Cerebellar nuclear complex (tissue), 1 donor: ENCODE measurements around the gene METRN.

Source experiments
- DNase-seq, 2 experiments: peaks; one replicate each; lab custom pipeline; 2025; lab: John Stamatoyannopoulos, UW

METRN gene

DNA sequence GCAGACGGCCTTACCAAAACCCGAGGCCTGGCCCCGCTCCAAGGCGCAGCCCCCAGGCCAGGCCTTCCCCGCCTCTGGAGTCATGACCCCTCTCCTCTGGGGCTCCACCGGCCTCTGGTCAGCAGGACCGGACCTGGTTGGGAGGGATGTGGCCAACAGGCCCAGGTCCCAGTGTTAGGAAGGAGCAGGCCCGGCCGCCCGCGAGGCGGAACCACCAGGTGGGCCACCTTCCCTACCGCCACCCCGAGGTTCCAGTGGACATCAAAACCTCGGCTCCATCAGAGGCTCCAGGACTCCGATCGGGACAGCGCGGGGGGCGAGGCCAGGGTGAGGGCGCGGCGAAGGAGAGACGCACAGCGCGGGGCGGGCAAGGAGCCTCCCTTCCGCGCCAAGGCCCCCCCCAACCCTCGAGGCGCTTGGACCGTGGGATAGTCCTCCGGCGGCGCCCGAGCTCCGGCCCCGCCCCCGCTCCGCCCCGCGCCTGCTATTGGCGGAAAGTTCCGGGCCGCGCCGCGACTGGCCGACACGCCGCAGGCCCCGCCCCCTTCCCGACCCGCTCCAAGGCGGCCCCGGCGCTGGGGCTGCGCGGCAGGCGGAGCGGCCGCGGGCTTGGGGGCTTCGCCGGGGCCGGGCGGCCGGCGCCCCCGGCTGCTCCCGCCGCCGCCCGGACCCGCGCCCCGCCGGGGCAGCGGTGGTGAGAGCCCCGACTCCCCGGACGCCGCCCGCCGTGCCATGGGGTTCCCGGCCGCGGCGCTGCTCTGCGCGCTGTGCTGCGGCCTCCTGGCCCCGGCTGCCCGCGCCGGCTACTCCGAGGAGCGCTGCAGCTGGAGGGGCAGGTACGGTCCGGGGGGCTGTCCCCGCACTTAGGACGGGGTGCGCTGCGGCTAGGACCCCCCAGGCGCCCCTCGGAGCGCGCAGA is at the start of gene METRN:
TSS of gene METRN (plus strand) at position 561 of the 919 bp plus-strand sequence. CDS start at position 733, 172 bp downstream.
- DNase-seq, result no peak

- no peak for DNase-seq
Observed at GRCh38 chr16:666572-666971, 48.3 kb upstream of the METRN start.

DNA sequence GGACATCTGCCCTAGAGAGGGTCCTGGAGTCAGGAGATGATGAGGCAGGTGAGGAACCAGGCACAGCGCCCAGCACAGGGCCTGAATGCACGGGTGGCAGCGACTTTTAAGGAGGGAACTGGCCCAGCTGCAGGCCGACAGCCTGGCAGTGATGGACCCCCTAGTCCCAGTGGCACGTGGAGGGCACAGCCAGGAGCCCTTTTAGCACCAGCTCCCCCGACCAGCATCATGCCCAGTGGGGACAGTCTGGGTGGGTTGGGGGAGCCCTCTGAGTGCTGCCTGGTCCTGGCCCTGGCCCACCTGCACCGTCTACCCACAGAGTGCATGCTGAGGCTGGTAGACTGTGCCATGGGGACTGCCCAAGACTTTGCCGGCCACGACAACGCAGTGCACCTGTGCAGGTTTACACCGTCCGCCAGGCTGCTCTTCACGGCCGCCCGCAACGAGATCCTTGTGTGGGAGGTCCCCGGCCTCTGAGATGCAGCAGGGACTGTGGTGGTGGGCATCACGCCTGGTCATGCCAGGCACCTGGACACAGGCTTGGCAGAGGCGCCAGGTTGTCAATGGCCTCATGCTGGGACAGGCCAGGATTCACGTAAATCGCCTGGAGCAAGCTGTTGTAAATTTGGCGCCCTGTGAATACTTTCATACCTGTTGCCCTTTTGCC is 47.7 kb upstream of the METRN start:
- DNase-seq, result no peak

DNA sequence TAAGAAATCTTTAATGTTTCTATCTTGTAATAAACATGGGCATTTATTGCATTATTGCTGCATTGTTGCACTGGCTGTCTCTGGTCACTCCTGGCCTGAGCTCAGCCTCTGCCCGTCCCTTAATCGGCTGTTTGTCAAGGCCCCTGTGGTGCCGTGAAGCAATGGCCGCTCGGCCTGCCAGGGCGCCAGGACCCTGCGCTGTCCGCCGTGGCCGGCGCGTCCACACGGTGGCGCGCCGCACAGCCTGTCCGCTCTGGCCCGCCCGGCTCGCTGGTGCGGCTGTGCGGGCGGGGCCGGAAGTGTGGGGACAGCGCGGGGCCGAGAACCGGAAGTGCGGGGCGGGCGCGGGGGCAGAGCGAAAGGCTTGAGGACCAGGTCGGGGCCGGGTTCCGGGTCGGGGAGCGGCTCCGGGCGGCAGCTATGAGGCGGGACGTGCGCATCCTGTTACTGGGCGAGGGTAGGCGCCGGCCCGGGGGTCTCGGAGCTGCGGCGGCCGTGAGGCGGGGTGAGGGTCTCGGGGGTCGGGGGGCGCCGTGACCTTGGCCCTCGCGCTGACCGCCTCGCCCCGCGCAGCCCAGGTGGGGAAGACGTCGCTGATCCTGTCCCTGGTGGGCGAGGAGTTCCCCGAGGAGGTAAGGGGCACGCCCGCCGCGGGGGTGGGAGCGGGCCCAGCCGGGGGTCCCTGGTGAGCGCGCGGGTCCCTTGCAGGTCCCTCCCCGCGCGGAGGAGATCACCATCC is 47.0 kb upstream of the METRN start, which contains the start of gene RHOT2:
TSS of gene RHOT2 (plus strand) at position 353 of the 739 bp plus-strand sequence. CDS start at position 421, 68 bp downstream.
- DNase-seq, result peak; percentile 61 to 67

GRCh38 chr16:668519-669171 is 46.3 kb upstream of the METRN start:
- no peak for DNase-seq

- no peak for DNase-seq
Observed at GRCh38 chr16:669666-670065, 45.3 kb upstream of the METRN start.

DNA sequence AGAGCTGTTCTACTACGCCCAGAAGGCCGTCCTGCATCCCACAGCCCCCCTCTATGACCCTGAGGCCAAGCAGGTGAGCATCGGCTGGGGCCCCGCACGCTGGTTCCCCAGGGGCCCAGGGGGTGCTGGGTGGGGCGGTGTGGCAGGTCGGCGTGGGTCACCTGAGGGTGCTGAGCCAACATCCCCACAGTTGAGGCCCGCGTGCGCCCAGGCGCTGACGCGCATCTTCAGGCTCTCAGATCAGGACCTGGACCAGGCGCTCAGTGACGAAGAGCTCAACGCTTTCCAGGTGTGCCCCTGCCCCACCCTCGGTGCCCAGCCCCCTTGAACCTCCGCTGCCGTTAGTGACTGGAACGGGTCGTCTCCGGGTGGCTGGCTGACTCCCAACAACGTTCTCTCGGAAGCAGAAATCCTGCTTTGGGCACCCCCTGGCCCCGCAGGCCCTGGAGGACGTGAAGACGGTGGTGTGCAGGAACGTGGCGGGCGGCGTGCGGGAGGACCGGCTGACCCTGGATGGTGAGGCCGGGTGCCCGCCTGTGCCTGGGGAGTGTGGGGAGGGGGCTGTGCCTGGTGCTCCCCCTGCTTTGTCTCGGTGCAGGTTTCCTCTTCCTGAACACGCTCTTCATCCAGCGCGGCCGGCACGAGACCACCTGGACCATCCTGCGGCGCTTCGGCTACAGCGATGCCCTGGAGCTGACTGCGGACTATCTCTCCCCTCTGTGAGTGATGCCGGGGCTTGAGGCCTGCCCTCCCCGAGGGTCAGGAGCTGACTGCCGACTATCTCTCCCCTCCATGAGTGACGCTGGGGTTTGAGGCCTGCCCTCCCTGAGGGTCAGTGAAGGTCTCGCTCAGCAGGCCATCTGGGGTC is 44.2 kb upstream of the METRN start:
- no peak for DNase-seq

- no peak for DNase-seq
Observed at GRCh38 chr16:671353-672131, 43.4 kb upstream of the METRN start.

- DNase-seq, result no peak
Observed at GRCh38 chr16:672371-672770, 42.5 kb upstream of the METRN start.

GRCh38 chr16:672851-673250 is 42.1 kb upstream of the METRN start:
- DNase-seq, result no peak

GRCh38 chr16:673399-673991 is 41.4 kb upstream of the METRN start:
- DNase-seq, result no peak

DNA sequence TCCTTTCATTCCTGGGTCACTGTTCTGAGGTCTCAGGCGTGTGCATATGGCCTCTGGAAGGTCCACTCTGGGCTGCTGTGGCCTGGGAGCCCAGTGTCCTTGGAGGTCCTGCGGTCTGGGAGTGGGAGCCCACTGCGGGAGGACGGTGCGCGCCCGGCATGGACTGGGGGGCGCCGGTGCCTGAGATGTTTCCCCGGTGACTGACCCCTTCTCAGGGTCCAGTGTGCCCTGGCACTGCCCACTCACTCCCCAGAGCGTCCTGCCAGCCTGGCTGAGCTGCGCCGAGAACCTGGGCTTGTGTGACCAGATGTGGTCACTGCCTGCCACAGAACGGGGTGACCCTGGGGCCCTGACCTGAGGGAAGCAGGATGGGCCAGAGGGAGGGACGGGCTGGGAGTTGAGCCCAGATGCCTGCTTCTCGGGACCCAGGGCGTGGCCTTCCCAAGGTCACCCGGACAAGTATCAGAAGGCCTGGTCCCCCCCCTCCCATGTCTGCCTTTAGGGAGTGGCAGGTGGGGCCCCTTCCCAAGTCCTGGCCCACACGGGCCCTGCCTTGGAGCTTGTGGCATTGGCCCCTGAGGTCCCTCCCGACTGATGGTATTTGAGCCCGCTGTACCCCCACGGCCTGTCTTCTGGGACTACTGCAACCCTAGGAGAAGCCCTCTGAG is 40.6 kb upstream of the METRN start:
- DNase-seq, result no peak

DNA sequence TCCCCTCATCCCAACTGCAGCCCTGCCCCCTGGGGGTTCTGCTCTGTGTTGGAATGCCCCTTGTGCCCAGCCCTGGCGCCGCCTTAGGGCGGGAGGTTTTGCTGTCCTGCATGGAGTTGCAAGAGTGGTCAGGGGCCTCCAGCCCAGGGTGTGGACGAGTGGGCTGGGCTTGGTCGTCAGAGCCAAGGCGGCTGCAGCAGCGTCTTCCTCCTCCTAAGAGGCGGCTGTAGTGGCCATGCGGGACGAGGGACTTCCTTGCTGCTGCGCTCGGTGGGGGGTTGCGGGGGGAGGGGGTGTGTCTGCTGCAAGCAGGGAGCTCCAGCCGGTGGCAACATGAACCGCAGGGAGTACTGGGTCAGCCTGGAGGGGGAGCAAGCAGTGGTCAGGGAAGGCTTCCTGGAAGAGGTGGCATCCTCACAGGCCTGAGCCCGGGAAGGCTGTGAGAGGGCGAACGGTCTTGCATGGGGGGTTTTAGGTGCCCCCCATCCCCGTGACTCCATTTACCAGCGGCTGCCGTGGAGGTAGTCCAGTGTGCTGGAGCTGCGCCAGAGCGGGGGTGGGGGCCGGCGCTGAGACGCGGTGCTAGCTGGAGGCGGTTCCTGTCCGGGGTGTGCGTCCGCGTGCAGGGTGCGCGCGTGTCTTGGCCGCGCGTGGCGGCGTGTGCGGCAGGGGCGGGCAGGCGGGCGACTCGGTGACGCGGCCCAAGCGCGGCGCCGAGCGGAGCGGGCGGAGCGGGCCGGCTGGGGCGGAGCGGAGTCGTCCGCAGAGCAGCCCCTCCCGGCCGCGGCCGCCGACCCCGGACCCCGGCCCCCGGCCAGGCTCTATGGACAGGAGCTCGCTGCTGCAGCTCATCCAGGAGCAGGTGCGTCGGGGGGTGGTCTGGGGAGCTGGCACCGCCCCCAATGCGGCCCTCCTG is 39.7 kb upstream of the METRN start, which contains the start of gene RHBDL1:
TSS of gene RHBDL1 (plus strand) at position 704 of the 916 bp plus-strand sequence. CDS start at position 824, 120 bp downstream.
- DNase-seq, result no peak

DNA sequence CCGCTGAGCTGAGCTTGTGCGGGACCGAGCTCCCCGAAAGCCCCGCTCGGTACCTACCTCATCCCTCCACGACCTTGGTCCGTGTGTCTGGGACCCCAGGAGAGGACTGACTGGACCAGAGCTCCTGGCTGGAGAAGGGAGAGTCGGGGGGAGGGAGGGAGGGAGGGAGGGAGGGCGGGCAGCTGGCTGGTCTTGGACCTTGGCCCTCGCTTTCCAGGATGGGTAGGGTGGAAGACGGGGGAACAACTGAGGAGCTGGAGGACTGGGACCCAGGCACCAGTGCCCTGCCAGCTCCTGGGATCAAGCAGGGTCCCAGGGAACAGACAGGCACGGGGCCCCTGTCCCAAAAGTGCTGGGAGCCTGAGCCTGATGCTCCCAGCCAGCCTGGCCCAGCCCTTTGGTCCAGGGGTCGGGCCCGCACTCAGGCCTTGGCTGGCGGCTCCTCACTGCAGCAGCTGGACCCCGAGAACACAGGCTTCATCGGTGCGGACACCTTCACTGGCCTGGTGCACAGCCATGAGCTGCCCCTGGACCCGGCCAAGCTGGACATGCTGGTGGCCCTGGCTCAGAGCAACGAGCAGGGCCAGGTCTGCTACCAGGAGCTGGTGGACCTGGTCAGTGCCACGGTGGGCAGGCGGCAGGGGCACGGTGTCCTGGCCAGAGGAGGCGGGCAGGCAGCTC is 38.9 kb upstream of the METRN start:
- no peak for DNase-seq

DNA sequence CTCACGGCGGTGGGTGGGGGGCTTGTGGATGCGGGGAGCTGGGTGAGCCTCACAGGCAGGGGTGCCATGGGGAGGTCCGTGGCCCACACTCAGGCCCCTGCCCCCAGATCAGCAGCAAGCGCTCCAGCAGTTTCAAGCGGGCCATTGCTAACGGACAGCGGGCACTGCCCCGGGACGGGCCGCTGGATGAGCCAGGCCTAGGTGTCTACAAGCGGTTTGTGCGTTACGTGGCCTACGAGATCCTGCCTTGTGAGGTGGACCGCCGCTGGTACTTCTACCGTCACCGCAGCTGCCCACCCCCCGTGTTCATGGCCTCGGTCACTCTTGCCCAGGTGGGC is 38.4 kb upstream of the METRN start:
- DNase-seq, result no peak

DNA sequence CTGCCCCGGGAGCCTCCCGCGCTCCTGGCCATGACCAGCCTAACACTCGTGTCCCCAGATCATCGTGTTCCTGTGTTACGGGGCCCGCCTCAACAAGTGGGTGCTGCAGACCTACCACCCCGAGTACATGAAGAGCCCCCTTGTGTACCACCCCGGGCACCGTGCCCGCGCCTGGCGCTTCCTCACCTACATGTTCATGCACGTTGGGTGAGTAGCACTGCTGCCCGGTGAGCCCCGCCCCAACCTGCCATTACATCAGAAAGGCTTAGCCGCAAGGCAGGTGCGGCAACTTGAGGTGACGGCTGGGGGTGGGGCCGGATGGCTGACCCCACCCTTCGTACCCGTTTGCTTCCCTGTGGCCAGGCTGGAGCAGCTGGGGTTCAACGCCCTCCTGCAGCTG is 38.0 kb upstream of the METRN start:
- DNase-seq, result no peak
